Type B pancreatic cell (in vitro differentiated cells): ENCODE data around the gene PTH1R. TPM values are rescaled to one million over a fixed set of nuclear protein-coding genes. Genes with fewer than 3 reads are reported as not detected.

Source experiments
- DNase-seq: peaks from one replicate; pipeline ENCODE4 v3.0.0; 2021; ENCODE audit warnings: mixed read lengths; ENCODE audit not compliant: unreplicated experiment; ENCODE audit errors: extremely low spot score
- H3K27ac Mint-ChIP-seq: 2 replicates; pipeline ENCODE4 v1.8.0; 2021; ENCODE audit warnings: mild to moderate bottlenecking, mixed read lengths
- H3K27me3 Mint-ChIP-seq: 2 replicates; pipeline ENCODE4 v1.8.0; 2021; ENCODE audit warnings: mixed read lengths
- H3K36me3 Mint-ChIP-seq: 2 replicates; pipeline ENCODE4 v1.8.0; 2021; ENCODE audit warnings: mixed read lengths
- H3K4me1 Mint-ChIP-seq: one replicate; pipeline ENCODE4 v1.8.0; 2021; ENCODE audit warnings: mixed read lengths; ENCODE audit not compliant: unreplicated experiment
- H3K4me3 Mint-ChIP-seq: 2 replicates; pipeline ENCODE4 v1.8.0; 2021; ENCODE audit warnings: mild to moderate bottlenecking, mixed read lengths
- H3K9me3 Mint-ChIP-seq: 2 replicates; pipeline ENCODE4 v1.8.0; 2021; ENCODE audit warnings: mixed read lengths
- CTCF ChIP-seq: fragments of 200-600 bp; sonication (generic); conservative IDR thresholded peaks from 2 replicates; pipeline ENCODE4 v1.5.0; 2021; ENCODE audit warnings: antibody characterized with exemption, mild to moderate bottlenecking
- total RNA-seq: library from RNA; stranded (reverse); gene quantifications from 2 replicates; pipeline ENCODE4 v1.2.1, GENCODE V29; 2021; ENCODE audit warnings: low replicate concordance

PTH1R gene
- total RNA-seq, 1 donor from 2014 or later: 63.0 TPM

GRCh38 chr3:46864061-46864881, 13.2 kb upstream of the PTH1R start:
- no peak for TF ChIP-seq CTCF
- peak overlapping the region; percentile 3 for H3K4me3 Mint-ChIP-seq
- peaks cover 33% of the 10 kb centered on the region for H3K4me1 Mint-ChIP-seq
- H3K36me3 Mint-ChIP-seq: no peaks in the 10 kb centered on the region
- no peaks in the 10 kb centered on the region for H3K9me3 Mint-ChIP-seq
- DNase-seq: no peak
- no peaks in the 10 kb centered on the region for H3K27me3 Mint-ChIP-seq
- peak overlapping the region; percentile 48 for H3K27ac Mint-ChIP-seq

GRCh38 chr3:46865031-46865507, 12.5 kb upstream of the PTH1R start:
- peak overlapping the region; percentile 48 for H3K27ac Mint-ChIP-seq
- H3K4me3 Mint-ChIP-seq: no peak overlapping the region
- no peaks in the 10 kb centered on the region for H3K9me3 Mint-ChIP-seq
- no peaks in the 10 kb centered on the region for H3K36me3 Mint-ChIP-seq
- no peak for TF ChIP-seq CTCF
- H3K27me3 Mint-ChIP-seq: no peaks in the 10 kb centered on the region
- H3K4me1 Mint-ChIP-seq: peaks cover 32% of the 10 kb centered on the region
- no peak for DNase-seq

- Mint-ChIP-seq H3K4me3 (no peak overlapping the region), H3K4me1 (peaks cover 33% of the 10 kb centered on the region), H3K9me3 (no peaks in the 10 kb centered on the region), H3K36me3 (no peaks in the 10 kb centered on the region), H3K27me3 (no peaks in the 10 kb centered on the region), H3K27ac (no peak overlapping the region)
- no peak for TF ChIP-seq CTCF
- no peak for DNase-seq
These were observed 12.0 kb upstream of the PTH1R start for GRCh38 chr3:46865546-46865945.

GRCh38 chr3:46866032-46866595, 11.4 kb upstream of the PTH1R start:
- DNase-seq: no peak
- no peaks in the 10 kb centered on the region for H3K9me3 Mint-ChIP-seq
- H3K27me3 Mint-ChIP-seq: no peaks in the 10 kb centered on the region
- H3K4me3 Mint-ChIP-seq: no peak overlapping the region
- peaks cover 37% of the 10 kb centered on the region for H3K4me1 Mint-ChIP-seq
- H3K36me3 Mint-ChIP-seq: no peaks in the 10 kb centered on the region
- no peak for TF ChIP-seq CTCF
- H3K27ac Mint-ChIP-seq: no peak overlapping the region

GRCh38 chr3:46866720-46867549, 10.6 kb upstream of the PTH1R start:
- TF ChIP-seq CTCF: peak; percentile 93
- no peaks in the 10 kb centered on the region for H3K27me3 Mint-ChIP-seq
- H3K4me1 Mint-ChIP-seq: peaks cover 37% of the 10 kb centered on the region
- no peak overlapping the region for H3K4me3 Mint-ChIP-seq
- no peak overlapping the region for H3K27ac Mint-ChIP-seq
- H3K9me3 Mint-ChIP-seq: no peaks in the 10 kb centered on the region
- H3K36me3 Mint-ChIP-seq: no peaks in the 10 kb centered on the region
- no peak for DNase-seq
